Measurements from ENCODE around the gene MMP3.

MMP3 gene

GRCh38 chr11:102788334-102788995 is 54.9 kb downstream of the MMP3 start:
- DNase-seq = no peak
